HEK293 (cell line): ENCODE data around the gene S100A2.

Experiments
- CTCF ChIA-PET: fragments of 350-600 bp; formaldehyde crosslinking; extraction: SDS; loops from one replicate; lab custom pipeline; 2021; ENCODE audit warnings: antibody characterized with exemption; lab: Yijun Ruan, JAX
- POLR2A ChIA-PET: fragments of 300-600 bp; formaldehyde crosslinking; extraction: SDS; loops from one replicate; lab custom pipeline; 2020; ENCODE audit warnings: antibody characterized with exemption, inconsistent platforms; lab: Yijun Ruan, JAX
- H3K27ac ChIP-seq: fragments of 200-500 bp; sonication (Bioruptor generic); 2 replicates; pipeline ENCODE4 v1.5.1; 2014; ENCODE audit warnings: low read depth, low read length, control low read depth, inconsistent platforms; ENCODE audit errors: extremely low read depth
- H3K36me3 ChIP-seq, 2 experiments: fragments of 200-500 bp in 1 of 2; sonication (Bioruptor generic) in 1 of 2; 1 replicate in 1 of 2; 2 replicates in 1 of 2; pipeline ENCODE4 v1.5.1; 2014 to 2017; ENCODE audit warnings: inconsistent platforms in 2 of 2, low read length in 2 of 2; ENCODE audit not compliant: control insufficient read depth in 2 of 2, insufficient read depth in 1 of 2
- H3K4me1 ChIP-seq: fragments of 200-500 bp; sonication (Bioruptor generic); 2 replicates; pipeline ENCODE4 v1.5.1; 2014; ENCODE audit warnings: mild to moderate bottlenecking, low read length, inconsistent platforms; ENCODE audit not compliant: control insufficient read depth, insufficient read depth
- H3K4me3 ChIP-seq: 2 replicates; pipeline ENCODE4 v1.5.1; 2011; ENCODE audit warnings: low read depth, mild to moderate bottlenecking, control low read depth, low read length, moderate library complexity
- H3K9me3 ChIP-seq: fragments of 200-500 bp; sonication (Bioruptor generic); 2 replicates; pipeline ENCODE4 v1.5.1; 2014; ENCODE audit warnings: low read depth, low read length, inconsistent platforms; ENCODE audit not compliant: control insufficient read depth, insufficient read depth
- EGR2 ChIP-seq: fragments of 450-650 bp; formaldehyde crosslinking; IDR thresholded peaks from 2 replicates; pipeline ENCODE4 v1.5.1; 2016; ENCODE audit warnings: low read depth, missing biosample characterization, missing genetic modification characterization
- GFI1B ChIP-seq: fragments of 450-650 bp; formaldehyde crosslinking; IDR thresholded peaks from 2 replicates; pipeline ENCODE4 v1.5.1; 2016; ENCODE audit warnings: missing biosample characterization, missing genetic modification characterization
- HOXA7 ChIP-seq: sonication (generic); formaldehyde crosslinking; IDR thresholded peaks from 2 replicates; pipeline ENCODE4 v1.8.1; 2022; ENCODE audit warnings: missing genetic modification reagents, borderline replicate concordance
- MYNN ChIP-seq: fragments of 450-650 bp; formaldehyde crosslinking; IDR thresholded peaks from 2 replicates; pipeline ENCODE4 v1.5.1; 2016; ENCODE audit warnings: missing biosample characterization, missing genetic modification characterization, borderline replicate concordance
- RBAK ChIP-seq: fragments of 450-650 bp; formaldehyde crosslinking; IDR thresholded peaks from 2 replicates; pipeline ENCODE4 v1.5.1; 2016; ENCODE audit warnings: missing biosample characterization, missing genetic modification characterization
- YY2 ChIP-seq: fragments of 450-650 bp; formaldehyde crosslinking; IDR thresholded peaks from 2 replicates; pipeline ENCODE4 v1.5.1; 2016; ENCODE audit warnings: missing biosample characterization, missing genetic modification characterization
- ZFHX2 ChIP-seq: fragments of 450-650 bp; formaldehyde crosslinking; conservative IDR thresholded peaks from 2 replicates; pipeline ENCODE4 v1.5.1; 2016; ENCODE audit warnings: missing biosample characterization, missing genetic modification characterization
- ZFP37 ChIP-seq: fragments of 450-650 bp; formaldehyde crosslinking; IDR thresholded peaks from 2 replicates; pipeline ENCODE4 v1.5.1; 2016; ENCODE audit warnings: missing biosample characterization, missing genetic modification characterization
- ZNF121 ChIP-seq: fragments of 450-650 bp; formaldehyde crosslinking; IDR thresholded peaks from 2 replicates; pipeline ENCODE4 v1.5.1; 2016; ENCODE audit warnings: missing biosample characterization, missing genetic modification characterization
- ZNF140 ChIP-seq: fragments of 450-650 bp; formaldehyde crosslinking; IDR thresholded peaks from 2 replicates; pipeline ENCODE4 v1.5.1; 2016; ENCODE audit warnings: missing biosample characterization, missing genetic modification characterization
- ZNF146 ChIP-seq: fragments of 450-650 bp; formaldehyde crosslinking; IDR thresholded peaks from 2 replicates; pipeline ENCODE4 v1.5.1; 2016; ENCODE audit warnings: missing biosample characterization, missing genetic modification characterization
- ZNF266 ChIP-seq: fragments of 450-650 bp; formaldehyde crosslinking; IDR thresholded peaks from 2 replicates; pipeline ENCODE4 v1.5.1; 2016; ENCODE audit warnings: missing biosample characterization, missing genetic modification characterization, low read depth
- ZNF416 ChIP-seq: fragments of 450-650 bp; formaldehyde crosslinking; IDR thresholded peaks from 2 replicates; pipeline ENCODE4 v1.5.1; 2016; ENCODE audit warnings: missing biosample characterization, missing genetic modification characterization
- ZNF530 ChIP-seq: fragments of 450-650 bp; formaldehyde crosslinking; IDR thresholded peaks from 2 replicates; pipeline ENCODE4 v1.5.1; 2016; ENCODE audit warnings: low read depth, missing biosample characterization, missing genetic modification characterization
- ZNF654 ChIP-seq: fragments of 450-650 bp; formaldehyde crosslinking; IDR thresholded peaks from 2 replicates; pipeline ENCODE4 v1.5.1; 2016; ENCODE audit warnings: low read depth, missing biosample characterization, missing genetic modification characterization
- ZNF785 ChIP-seq: fragments of 450-650 bp; formaldehyde crosslinking; IDR thresholded peaks from 2 replicates; pipeline ENCODE4 v1.5.1; 2016; ENCODE audit warnings: missing biosample characterization, missing genetic modification characterization
- ZSCAN30 ChIP-seq: fragments of 450-650 bp; IDR thresholded peaks from 2 replicates; pipeline ENCODE4 v1.5.1; 2018; ENCODE audit warnings: missing biosample characterization, mild to moderate bottlenecking, missing genetic modification characterization, moderate library complexity
- TF ChIP-seq, protein P1 (sequence below): fragments of 450-650 bp; formaldehyde crosslinking; IDR thresholded peaks from 2 replicates; pipeline ENCODE4 v1.5.1; 2016; ENCODE audit warnings: missing biosample characterization, missing genetic modification characterization, borderline replicate concordance
- TF ChIP-seq, protein P2 (sequence below): fragments of 450-650 bp; IDR thresholded peaks from 2 replicates; pipeline ENCODE4 v1.5.1; 2018; ENCODE audit warnings: missing biosample characterization, mild to moderate bottlenecking, missing genetic modification characterization
- TF ChIP-seq, protein P3 (sequence below): fragments of 450-650 bp; formaldehyde crosslinking; IDR thresholded peaks from 2 replicates; pipeline ENCODE4 v1.5.1; 2016; ENCODE audit warnings: missing biosample characterization, missing genetic modification characterization, low read depth

The S100A2 gene

DNA sequence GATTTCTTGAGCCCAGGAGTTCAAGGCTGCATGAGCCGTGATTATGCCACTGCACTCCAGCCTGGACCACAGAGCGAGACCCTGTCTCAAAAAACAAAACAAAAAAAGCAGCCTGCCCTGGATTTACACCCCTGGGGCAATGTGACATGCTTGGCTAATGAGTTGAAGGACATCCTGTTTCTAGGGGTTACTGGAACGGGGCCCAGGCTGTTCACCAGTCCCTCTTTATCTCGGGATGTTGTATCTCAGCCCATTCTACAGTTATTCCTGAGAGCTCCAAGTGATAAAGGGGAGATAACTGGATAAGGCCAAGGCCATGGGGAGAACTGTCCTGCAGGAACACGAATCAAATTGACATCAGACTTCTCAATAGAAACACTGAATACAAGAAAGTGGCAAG, 21.7 kb upstream of the S100A2 start:
- TF ChIP-seq ZNF121 (tag by site-specific recombination), result 0 out of 2 replicates have a peak, but pooled peaks have one; percentile 35
- no peak for TF ChIP-seq RBAK (tag by site-specific recombination)
- Histone ChIP-seq H3K9me3 (no peaks in the 10 kb centered on the region), H3K4me1 (no peaks in the 10 kb centered on the region), H3K4me3 (no peak overlapping the region), H3K36me3 (no peaks in the 10 kb centered on the region), H3K27ac (no peak overlapping the region)
- CTCF ChIA-PET, result interaction anchor here (1.0 to 1.4 kb wide), 2 partner anchors 40 to 43 kb away, joined by 3 to 6 read pairs; partner anchors contain the start of gene S100A13
- POLR2A ChIA-PET, result interaction anchor here (1.1 kb wide), 1 partner anchor 9 kb away, joined by 3 read pairs; no protein-coding TSS in a partner anchor

DNA sequence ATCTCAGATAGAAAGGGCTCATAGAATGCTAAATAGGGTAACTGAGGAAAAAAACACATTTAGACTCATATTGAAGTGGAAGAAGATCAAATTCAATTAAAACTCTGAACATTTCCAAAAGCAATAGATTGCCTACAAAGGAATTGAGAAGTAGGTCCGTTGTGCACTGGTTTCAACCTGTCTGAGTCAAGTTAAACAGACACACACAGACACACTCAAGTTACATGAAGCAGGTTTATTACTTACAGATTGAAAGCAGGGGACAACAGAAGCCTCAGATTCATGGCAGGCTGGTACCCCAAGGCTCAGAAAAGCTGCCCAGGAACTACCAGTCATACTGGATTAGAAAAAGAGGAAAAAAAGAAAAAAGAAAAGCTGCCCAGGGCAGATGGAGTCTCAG, 20.7 kb upstream of the S100A2 start:
- Histone ChIP-seq H3K4me1 (no peaks in the 10 kb centered on the region), H3K9me3 (no peaks in the 10 kb centered on the region), H3K4me3 (no peak overlapping the region), H3K27ac (no peak overlapping the region)
- ChIA-PET CTCF (interaction anchor here (0.9 to 1.4 kb wide), 3 partner anchors 9 to 76 kb away, joined by 4 to 6 read pairs (median 4); partner anchors contain the start of gene S100A13), POLR2A (interaction anchor here (1.1 kb wide), 1 partner anchor 10 kb away, joined by 3 read pairs; no protein-coding TSS in a partner anchor)
- TF ChIP-seq, protein P1, sequence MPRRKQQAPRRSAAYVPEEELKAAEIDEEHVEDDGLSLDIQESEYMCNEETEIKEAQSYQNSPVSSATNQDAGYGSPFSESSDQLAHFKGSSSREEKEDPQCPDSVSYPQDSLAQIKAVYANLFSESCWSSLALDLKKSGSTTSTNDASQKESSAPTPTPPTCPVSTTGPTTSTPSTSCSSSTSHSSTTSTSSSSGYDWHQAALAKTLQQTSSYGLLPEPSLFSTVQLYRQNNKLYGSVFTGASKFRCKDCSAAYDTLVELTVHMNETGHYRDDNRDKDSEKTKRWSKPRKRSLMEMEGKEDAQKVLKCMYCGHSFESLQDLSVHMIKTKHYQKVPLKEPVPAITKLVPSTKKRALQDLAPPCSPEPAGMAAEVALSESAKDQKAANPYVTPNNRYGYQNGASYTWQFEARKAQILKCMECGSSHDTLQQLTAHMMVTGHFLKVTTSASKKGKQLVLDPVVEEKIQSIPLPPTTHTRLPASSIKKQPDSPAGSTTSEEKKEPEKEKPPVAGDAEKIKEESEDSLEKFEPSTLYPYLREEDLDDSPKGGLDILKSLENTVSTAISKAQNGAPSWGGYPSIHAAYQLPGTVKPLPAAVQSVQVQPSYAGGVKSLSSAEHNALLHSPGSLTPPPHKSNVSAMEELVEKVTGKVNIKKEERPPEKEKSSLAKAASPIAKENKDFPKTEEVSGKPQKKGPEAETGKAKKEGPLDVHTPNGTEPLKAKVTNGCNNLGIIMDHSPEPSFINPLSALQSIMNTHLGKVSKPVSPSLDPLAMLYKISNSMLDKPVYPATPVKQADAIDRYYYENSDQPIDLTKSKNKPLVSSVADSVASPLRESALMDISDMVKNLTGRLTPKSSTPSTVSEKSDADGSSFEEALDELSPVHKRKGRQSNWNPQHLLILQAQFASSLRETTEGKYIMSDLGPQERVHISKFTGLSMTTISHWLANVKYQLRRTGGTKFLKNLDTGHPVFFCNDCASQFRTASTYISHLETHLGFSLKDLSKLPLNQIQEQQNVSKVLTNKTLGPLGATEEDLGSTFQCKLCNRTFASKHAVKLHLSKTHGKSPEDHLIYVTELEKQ (tag by site-specific recombination), result no peak
- peak; percentile 61; the same call in 1 of the 2 replicates for TF ChIP-seq ZNF266
- TF ChIP-seq, all 188 proteins: peak for 1
- H3K36me3 ChIP-seq, result no peaks in the 10 kb centered on the region

DNA sequence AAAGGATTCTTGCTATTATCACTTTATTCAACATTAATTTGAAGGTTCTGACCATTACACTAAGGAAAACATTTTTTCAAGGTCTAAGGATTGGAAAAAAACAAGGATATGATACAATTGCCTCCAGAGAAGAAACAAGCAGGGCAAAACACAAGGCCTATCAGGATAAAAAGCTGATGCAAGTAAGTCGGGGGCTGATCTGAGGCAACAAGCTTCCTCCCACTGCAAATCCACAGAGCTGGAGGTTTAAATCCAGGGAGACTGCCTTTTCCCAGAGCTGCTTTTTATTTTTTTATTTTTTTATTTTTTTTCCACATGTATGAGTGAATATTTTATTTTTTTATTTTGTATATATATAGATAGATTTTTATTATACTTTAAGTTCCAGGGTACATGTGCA, 19.4 kb upstream of the S100A2 start:
- Histone ChIP-seq H3K27ac (no peak overlapping the region), H3K9me3 (no peaks in the 10 kb centered on the region), H3K4me1 (no peaks in the 10 kb centered on the region), H3K36me3 (no peaks in the 10 kb centered on the region), H3K4me3 (no peak overlapping the region)
- ChIA-PET POLR2A (no interaction called here), CTCF (interaction anchor here (1.4 to 1.5 kb wide), 2 partner anchors 13 to 42 kb away, joined by 4 to 7 read pairs; partner anchors contain the start of gene S100A13)
- TF ChIP-seq ZFHX2 (tag by site-specific recombination) (0 out of 2 replicates have a peak, but pooled peaks have one; percentile 32), ZNF530 (tag by site-specific recombination) (no peak), ZNF785 (tag by site-specific recombination) (no peak), YY2 (no peak), HOXA7 (CRISPR knock-in tag) (no peak), ZSCAN30 (tag by site-specific recombination) (no peak), EGR2 (tag by site-specific recombination) (peak; percentile 39; the same call in 1 of the 2 replicates), ZFP37 (no peak), MYNN (no peak), ZNF140 (tag by site-specific recombination) (no peak), GFI1B (tag by site-specific recombination) (no peak), ZNF146 (no peak), ZNF654 (tag by site-specific recombination) (no peak), ZNF416 (tag by site-specific recombination) (no peak)
- TF ChIP-seq, protein P2, sequence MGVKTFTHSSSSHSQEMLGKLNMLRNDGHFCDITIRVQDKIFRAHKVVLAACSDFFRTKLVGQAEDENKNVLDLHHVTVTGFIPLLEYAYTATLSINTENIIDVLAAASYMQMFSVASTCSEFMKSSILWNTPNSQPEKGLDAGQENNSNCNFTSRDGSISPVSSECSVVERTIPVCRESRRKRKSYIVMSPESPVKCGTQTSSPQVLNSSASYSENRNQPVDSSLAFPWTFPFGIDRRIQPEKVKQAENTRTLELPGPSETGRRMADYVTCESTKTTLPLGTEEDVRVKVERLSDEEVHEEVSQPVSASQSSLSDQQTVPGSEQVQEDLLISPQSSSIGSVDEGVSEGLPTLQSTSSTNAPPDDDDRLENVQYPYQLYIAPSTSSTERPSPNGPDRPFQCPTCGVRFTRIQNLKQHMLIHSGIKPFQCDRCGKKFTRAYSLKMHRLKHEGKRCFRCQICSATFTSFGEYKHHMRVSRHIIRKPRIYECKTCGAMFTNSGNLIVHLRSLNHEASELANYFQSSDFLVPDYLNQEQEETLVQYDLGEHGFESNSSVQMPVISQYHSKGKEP (tag by site-specific recombination), result no peak
- TF ChIP-seq, protein P3, sequence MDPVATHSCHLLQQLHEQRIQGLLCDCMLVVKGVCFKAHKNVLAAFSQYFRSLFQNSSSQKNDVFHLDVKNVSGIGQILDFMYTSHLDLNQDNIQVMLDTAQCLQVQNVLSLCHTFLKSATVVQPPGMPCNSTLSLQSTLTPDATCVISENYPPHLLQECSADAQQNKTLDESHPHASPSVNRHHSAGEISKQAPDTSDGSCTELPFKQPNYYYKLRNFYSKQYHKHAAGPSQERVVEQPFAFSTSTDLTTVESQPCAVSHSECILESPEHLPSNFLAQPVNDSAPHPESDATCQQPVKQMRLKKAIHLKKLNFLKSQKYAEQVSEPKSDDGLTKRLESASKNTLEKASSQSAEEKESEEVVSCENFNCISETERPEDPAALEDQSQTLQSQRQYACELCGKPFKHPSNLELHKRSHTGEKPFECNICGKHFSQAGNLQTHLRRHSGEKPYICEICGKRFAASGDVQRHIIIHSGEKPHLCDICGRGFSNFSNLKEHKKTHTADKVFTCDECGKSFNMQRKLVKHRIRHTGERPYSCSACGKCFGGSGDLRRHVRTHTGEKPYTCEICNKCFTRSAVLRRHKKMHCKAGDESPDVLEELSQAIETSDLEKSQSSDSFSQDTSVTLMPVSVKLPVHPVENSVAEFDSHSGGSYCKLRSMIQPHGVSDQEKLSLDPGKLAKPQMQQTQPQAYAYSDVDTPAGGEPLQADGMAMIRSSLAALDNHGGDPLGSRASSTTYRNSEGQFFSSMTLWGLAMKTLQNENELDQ (tag by site-specific recombination), result no peak
